Activated CD8-positive, alpha-beta memory T cell treated with anti-CD3 and anti-CD28 coated beads, Interleukin-2, amount 50 U/mL, for 48 hours (primary cell): ENCODE data around the gene PPP4C.

Experiments used
- DNase-seq: peaks from one replicate; pipeline ENCODE4 v3.0.0-alpha.2; 2020

The PPP4C gene

GRCh38 chr16:30060346-30060745 lies 15.4 kb upstream of the PPP4C start:
- DNase-seq, result no peak

- DNase-seq, result no peak
These were observed 14.8 kb upstream of the PPP4C start for GRCh38 chr16:30060836-30061554.

- DNase-seq, result no peak
These were observed 12.4 kb upstream of the PPP4C start for GRCh38 chr16:30063278-30063892.

GRCh38 chr16:30063893-30064728 lies 11.7 kb upstream of the PPP4C start:
- DNase-seq, result peak; percentile 83

- no peak for DNase-seq
These were observed 11.1 kb upstream of the PPP4C start for GRCh38 chr16:30064729-30065101.

- peak; percentile 98 for DNase-seq
These were observed 10.5 kb upstream of the PPP4C start, which contains the start of gene ALDOA for GRCh38 chr16:30065102-30065942. TSS of gene ALDOA (plus strand) at chr16:30065760. CDS start at chr16:30066898, 1,138 bp downstream.

- DNase-seq, result peak; percentile 80
These were observed 9.6 kb upstream of the PPP4C start for GRCh38 chr16:30065943-30066760.

- DNase-seq, result no peak
These were observed 8.8 kb upstream of the PPP4C start for GRCh38 chr16:30066761-30067583.

GRCh38 chr16:30067584-30067916 lies 8.2 kb upstream of the PPP4C start:
- no peak for DNase-seq

GRCh38 chr16:30068333-30068732 lies 7.5 kb upstream of the PPP4C start:
- DNase-seq, result no peak

- peak; percentile 76 for DNase-seq
These were observed 6.8 kb upstream of the PPP4C start for GRCh38 chr16:30068750-30069610.

- no peak for DNase-seq
These were observed 6.0 kb upstream of the PPP4C start for GRCh38 chr16:30069611-30070462.

- DNase-seq, result no peak
These were observed 5.3 kb upstream of the PPP4C start for GRCh38 chr16:30070490-30070889.

- no peak for DNase-seq
These were observed 540 bp downstream of the PPP4C start for GRCh38 chr16:30076276-30076791.

GRCh38 chr16:30077656-30078055 lies 1.9 kb downstream of the PPP4C start:
- no peak for DNase-seq

GRCh38 chr16:30078744-30079143 lies 3.0 kb downstream of the PPP4C start:
- no peak for DNase-seq

GRCh38 chr16:30079480-30079879 lies 3.7 kb downstream of the PPP4C start:
- DNase-seq, result no peak

GRCh38 chr16:30082545-30083090 lies 6.8 kb downstream of the PPP4C start:
- no peak for DNase-seq
